WTC11 (cell line): Measurements from ENCODE around the gene BIRC5.

Source experiments
- TP53 ChIP-seq: sonication (generic); formaldehyde crosslinking; IDR thresholded peaks from 2 replicates; pipeline ENCODE4 v1.8.1; 2023; ENCODE audit warnings: mild to moderate bottlenecking, missing genetic modification reagents
- TF ChIP-seq, protein P1 (sequence below): fragments of 200-600 bp; IDR thresholded peaks from 2 replicates; pipeline ENCODE4 v1.8.0; 2022; ENCODE audit warnings: antibody characterized with exemption
- TF ChIP-seq, protein P2 (sequence below): sonication (generic); formaldehyde crosslinking; IDR thresholded peaks from 2 replicates; pipeline ENCODE4 v1.8.1; 2022; ENCODE audit warnings: low read depth, mild to moderate bottlenecking, moderate library complexity, missing genetic modification reagents, borderline replicate concordance

DNA sequence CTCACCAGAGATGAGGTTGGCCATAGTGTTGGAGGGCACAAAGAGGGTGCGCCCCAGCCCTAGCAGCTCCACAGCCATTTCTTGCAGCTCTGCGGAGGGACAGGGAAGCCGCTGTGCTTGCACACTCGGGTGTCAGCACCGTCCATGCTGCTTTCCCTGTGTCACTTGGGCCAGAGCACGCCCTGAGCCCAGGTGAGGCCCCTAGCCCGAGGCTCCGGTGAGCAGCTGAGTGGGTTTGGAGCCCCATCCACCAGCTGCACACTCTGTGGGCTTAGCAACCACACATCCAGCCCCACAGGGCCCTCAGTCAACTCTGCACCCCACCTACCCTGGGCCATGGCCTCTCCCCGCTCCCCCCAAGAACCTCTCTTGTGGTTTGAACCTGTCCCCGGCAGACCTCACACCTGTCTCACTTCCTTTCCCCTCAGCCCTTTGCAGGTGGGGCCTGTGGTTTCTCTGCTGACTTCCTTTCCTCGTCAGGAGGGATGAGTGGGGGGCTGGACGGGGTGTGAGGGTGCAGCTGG is 38.1 kb downstream of the BIRC5 start:
- TF ChIP-seq TP53 (CRISPR knock-in tag), result no peak
- TF ChIP-seq, protein P1, sequence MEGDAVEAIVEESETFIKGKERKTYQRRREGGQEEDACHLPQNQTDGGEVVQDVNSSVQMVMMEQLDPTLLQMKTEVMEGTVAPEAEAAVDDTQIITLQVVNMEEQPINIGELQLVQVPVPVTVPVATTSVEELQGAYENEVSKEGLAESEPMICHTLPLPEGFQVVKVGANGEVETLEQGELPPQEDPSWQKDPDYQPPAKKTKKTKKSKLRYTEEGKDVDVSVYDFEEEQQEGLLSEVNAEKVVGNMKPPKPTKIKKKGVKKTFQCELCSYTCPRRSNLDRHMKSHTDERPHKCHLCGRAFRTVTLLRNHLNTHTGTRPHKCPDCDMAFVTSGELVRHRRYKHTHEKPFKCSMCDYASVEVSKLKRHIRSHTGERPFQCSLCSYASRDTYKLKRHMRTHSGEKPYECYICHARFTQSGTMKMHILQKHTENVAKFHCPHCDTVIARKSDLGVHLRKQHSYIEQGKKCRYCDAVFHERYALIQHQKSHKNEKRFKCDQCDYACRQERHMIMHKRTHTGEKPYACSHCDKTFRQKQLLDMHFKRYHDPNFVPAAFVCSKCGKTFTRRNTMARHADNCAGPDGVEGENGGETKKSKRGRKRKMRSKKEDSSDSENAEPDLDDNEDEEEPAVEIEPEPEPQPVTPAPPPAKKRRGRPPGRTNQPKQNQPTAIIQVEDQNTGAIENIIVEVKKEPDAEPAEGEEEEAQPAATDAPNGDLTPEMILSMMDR, result no peak
- TF ChIP-seq, protein P2, sequence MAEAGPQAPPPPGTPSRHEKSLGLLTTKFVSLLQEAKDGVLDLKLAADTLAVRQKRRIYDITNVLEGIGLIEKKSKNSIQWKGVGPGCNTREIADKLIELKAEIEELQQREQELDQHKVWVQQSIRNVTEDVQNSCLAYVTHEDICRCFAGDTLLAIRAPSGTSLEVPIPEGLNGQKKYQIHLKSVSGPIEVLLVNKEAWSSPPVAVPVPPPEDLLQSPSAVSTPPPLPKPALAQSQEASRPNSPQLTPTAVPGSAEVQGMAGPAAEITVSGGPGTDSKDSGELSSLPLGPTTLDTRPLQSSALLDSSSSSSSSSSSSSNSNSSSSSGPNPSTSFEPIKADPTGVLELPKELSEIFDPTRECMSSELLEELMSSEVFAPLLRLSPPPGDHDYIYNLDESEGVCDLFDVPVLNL (CRISPR knock-in tag), result no peak
